Measurements from ENCODE around the gene DRAP1.

Gene DRAP1

DNA sequence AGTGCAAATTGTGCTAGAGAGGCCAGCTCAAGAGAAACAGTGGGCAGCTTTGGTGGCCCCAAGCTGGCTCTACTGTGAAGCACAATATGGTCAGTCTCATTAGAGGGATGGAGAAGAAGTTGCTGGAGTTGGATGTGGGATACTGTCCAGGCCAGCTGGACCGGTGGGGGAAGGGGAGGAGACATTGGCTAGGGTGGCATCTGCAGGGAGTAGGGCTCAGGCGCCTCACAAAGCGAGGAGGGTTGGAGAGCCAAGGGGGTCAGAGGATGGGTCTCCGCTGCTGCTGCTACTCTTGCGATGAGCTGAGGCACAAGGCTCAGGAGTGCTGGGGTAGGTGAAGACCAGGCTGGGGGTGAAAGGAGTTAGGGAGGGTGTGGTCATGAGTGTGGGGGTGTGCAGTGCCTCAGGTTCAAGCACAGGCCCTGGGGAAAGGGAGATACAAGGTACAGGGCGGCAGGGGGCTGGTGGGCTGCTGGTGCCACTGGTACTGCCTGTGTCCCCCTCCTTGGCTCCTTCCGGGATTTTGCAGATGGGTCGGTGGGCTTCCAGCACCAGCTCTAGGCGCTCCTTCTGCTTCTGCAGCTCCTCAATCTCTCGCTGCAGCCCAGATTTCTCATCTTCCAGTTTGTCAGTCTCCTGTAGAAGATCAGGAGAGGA lies 26.4 kb upstream of the DRAP1 start:
- peaks cover 66% of the 10 kb centered on the region for H3K36me3 Mint-ChIP-seq (ENCODE audit: low read depth)
- DNase-seq, result no peak
- peaks cover 75% of the 10 kb centered on the region for H3K4me1 Mint-ChIP-seq (ENCODE audit: low read depth)
- H3K27ac Mint-ChIP-seq, result peak overlapping the region; percentile 94
- no peaks in the 10 kb centered on the region for H3K9me3 Mint-ChIP-seq
- no peaks in the 10 kb centered on the region for H3K27me3 Mint-ChIP-seq
- H3K4me3 Mint-ChIP-seq, result peak overlapping the region; percentile 100

DNA sequence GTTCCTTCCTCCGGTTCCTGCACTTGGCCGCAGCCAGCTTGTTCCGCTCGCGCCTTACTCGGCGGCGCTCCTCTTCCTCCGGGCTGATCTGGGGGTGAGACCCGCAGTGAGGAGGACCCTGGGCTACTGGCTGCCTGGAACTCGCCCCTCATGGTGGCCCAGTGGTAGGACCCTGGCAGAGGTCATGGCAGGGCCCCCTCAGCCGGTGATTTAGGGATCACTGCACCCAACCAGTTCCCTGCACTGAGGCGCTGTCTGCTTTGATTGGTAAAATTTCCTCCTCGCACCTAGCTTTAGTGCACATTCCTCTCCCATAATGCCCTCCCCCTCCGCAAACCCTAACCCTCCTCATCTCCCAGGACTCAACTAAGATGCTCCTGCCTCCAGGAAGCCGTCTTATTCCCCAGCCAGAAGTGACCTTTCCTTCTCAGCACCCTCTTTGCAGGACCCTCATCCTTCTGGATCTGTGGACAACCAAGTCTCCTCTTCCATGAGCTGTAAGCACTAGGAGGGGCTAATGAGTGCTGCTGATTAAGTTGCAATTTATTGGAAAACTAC lies 25.1 kb upstream of the DRAP1 start:
- H3K36me3 Mint-ChIP-seq (ENCODE audit: low read depth), result peaks cover 71% of the 10 kb centered on the region
- peak overlapping the region; percentile 100 for H3K4me3 Mint-ChIP-seq
- DNase-seq, result peak; percentile 55
- H3K27me3 Mint-ChIP-seq, result no peaks in the 10 kb centered on the region
- H3K9me3 Mint-ChIP-seq, result no peaks in the 10 kb centered on the region
- H3K27ac Mint-ChIP-seq, result peak overlapping the region; percentile 94
- peaks cover 73% of the 10 kb centered on the region for H3K4me1 Mint-ChIP-seq (ENCODE audit: low read depth)

DNA sequence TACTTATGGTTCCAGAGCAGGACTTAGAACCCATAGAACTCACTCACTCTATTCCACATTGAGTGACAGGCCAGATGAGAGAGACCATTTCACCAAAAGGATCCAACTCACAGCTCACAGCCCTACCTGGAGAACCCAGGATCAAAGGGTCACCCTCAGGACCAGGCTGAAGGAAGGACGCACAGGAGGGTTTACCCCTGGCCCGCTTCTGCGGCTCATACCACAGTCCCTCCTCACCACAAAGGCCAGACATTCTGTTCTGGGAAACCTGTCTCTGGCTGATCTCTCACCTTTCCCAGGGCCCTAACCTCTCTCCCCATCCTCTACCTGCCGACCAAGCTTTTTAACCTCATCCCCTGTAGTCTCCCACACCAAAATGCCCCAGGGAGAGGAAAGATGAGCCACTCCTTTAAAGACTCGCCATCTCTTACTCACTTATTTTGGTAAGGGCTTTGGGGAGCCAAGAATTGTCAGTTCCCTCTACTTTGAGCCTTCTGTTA lies 23.7 kb upstream of the DRAP1 start:
- Mint-ChIP-seq H3K36me3 (ENCODE audit: low read depth) (peaks cover 73% of the 10 kb centered on the region), H3K9me3 (no peaks in the 10 kb centered on the region), H3K4me3 (peak overlapping the region; percentile 28), H3K4me1 (ENCODE audit: low read depth) (peaks cover 61% of the 10 kb centered on the region), H3K27me3 (no peaks in the 10 kb centered on the region), H3K27ac (peak overlapping the region; percentile 90)
- no peak for DNase-seq

DNA sequence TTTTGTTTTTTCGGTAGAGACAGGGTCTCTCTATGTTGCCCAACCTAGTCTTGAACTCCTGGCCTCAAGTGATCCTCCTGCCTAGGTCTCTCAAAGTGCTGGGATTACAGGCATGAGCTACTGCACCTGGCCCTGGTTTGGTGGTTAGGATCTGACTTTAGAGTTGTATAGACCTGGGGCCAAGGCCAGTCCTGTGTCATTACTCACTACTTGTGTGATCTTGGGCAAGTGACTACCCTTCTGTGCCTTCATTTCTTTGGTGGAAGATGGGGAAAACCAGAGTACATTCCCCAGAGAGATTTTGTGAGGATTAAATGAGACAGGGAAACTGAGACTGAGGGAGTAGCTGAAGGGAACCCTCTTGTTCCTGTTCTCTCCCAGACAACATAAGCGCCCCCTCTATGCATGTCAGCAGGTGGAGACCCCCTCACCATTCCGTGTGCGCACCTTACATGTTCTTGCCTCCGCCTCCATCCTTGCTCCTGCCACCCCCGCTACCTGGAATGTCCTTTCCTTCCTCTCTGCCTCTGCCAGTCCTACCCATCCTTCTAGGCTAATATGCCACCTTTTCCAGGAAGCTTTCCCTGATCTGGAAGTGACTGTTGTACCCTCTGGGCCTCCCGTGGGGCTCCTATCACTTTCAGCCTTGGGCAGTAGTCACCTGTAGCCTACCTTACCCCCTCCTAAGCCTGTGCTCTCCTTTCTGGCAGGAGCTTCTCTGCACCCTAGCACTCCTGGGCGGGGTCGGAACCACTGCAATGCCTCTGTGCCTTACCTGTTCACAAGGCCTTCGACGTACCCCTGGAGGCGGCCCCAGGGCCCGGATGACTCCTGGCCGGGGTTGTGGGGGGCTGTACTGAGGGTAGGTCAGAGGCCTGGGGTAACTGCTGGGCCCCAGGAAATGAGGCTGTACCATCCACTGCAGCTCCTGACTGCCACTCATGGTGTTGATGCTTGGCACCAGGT lies 22.9 kb upstream of the DRAP1 start:
- Mint-ChIP-seq H3K9me3 (no peaks in the 10 kb centered on the region), H3K36me3 (ENCODE audit: low read depth) (peaks cover 71% of the 10 kb centered on the region), H3K27ac (peak overlapping the region; percentile 90), H3K27me3 (no peaks in the 10 kb centered on the region), H3K4me3 (peak overlapping the region; percentile 85), H3K4me1 (ENCODE audit: low read depth) (peaks cover 68% of the 10 kb centered on the region)
- DNase-seq, result no peak

DNA sequence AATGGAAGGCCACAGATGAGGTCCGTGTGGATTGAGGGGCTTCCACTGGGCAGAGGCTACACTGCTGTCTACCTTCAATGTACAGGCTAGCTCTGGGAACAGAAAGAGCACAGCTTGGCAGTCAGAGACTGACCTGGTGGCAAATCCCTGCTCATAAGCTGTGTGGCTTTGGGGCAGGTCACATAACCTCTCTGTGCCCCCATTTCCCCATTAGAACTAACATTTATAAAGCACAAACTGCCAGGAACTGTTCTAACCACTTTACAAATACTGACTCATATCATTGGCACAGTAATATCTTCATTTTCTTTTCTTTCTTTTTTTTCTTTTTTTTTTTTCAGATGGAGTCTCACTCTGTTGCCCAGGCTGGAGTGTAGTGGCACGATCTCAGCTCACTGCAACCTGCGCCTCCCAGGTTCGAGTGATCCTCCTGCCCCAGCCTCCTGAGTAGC lies 22.2 kb upstream of the DRAP1 start:
- DNase-seq, result no peak
- Mint-ChIP-seq H3K36me3 (ENCODE audit: low read depth) (peaks cover 64% of the 10 kb centered on the region), H3K4me3 (peak overlapping the region; percentile 85), H3K27ac (peak overlapping the region; percentile 90), H3K9me3 (no peaks in the 10 kb centered on the region), H3K27me3 (no peaks in the 10 kb centered on the region), H3K4me1 (ENCODE audit: low read depth) (peaks cover 70% of the 10 kb centered on the region)

DNA sequence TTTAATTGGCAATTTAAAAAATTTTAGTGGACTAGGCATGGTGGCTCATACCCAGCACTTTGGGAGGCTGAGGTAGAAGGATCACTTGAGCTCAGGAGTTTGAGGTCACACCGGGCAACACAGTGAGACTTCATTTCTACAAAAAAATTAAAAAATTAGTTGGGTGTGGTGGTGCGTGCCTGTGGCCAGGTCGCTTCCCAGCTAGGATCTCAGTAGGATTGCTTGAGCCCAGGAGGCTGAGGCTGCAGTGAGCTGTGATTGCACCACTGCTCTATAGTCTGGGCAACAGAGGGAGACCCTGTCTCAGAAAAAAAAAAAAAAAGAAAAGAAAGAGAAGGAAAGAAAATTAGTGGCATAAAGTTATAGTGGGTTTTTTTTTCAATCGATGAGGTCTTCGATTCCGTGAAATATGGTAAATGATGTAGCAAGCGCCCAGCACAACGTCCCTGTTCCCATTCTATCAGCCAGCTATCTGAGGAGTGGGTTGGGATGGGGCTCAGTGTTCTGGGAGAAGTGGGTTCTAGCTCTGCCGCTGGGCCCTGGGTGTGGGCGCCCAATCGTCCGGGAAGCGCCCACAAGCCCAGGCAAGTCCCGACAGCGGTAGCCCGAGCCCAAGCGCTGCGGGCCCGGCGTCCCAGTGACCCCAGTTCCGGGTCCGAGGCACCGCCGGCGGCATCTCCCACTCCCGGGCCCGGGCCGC lies 20.4 kb upstream of the DRAP1 start:
- Mint-ChIP-seq H3K27ac (peak overlapping the region; percentile 91), H3K4me1 (ENCODE audit: low read depth) (peaks cover 56% of the 10 kb centered on the region), H3K4me3 (peak overlapping the region; percentile 85), H3K9me3 (no peaks in the 10 kb centered on the region), H3K27me3 (no peaks in the 10 kb centered on the region), H3K36me3 (ENCODE audit: low read depth) (peaks cover 47% of the 10 kb centered on the region)
- no peak for DNase-seq

DNA sequence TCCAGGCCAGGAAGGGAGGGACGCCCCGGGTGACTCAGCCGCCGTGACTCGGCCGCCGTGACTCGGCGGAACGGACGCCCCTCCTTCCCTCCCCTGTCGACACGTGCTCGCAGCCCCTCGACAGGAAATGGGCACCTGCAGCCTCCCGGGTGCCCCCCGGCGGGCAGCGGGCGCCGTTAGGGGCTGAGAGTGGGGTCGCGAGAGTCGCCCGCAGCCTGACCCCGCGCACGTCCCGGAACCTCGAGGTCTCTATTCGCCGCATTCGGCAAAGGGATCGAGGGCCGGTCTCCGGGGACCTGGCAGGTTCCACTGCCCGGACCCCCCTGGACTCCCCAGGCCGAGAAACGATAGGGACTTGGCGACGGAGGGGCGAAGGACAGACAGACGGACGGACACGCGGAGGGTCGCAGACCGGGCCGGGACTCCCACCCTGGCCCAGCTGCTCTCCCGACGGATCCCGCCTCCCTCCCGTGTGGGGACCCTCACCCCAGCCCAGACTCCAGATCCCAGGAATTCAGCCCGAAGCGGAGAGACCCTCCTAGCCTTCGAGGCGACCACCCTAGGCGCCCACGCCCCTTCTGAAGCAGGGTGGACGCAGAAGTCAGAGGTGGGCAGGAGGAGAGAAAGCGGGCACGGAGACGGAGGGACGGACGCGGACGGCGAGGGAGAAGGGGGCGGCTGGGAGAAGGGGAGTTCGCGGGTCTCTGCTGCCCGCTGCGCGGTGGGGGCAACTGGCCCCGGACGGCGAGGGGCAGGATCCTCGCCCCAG lies 19.7 kb upstream of the DRAP1 start:
- Mint-ChIP-seq H3K4me3 (peak overlapping the region; percentile 85), H3K36me3 (ENCODE audit: low read depth) (peaks cover 40% of the 10 kb centered on the region), H3K27ac (peak overlapping the region; percentile 95), H3K9me3 (no peaks in the 10 kb centered on the region), H3K27me3 (no peaks in the 10 kb centered on the region), H3K4me1 (ENCODE audit: low read depth) (peaks cover 50% of the 10 kb centered on the region)
- DNase-seq, result peak; percentile 87

DNA sequence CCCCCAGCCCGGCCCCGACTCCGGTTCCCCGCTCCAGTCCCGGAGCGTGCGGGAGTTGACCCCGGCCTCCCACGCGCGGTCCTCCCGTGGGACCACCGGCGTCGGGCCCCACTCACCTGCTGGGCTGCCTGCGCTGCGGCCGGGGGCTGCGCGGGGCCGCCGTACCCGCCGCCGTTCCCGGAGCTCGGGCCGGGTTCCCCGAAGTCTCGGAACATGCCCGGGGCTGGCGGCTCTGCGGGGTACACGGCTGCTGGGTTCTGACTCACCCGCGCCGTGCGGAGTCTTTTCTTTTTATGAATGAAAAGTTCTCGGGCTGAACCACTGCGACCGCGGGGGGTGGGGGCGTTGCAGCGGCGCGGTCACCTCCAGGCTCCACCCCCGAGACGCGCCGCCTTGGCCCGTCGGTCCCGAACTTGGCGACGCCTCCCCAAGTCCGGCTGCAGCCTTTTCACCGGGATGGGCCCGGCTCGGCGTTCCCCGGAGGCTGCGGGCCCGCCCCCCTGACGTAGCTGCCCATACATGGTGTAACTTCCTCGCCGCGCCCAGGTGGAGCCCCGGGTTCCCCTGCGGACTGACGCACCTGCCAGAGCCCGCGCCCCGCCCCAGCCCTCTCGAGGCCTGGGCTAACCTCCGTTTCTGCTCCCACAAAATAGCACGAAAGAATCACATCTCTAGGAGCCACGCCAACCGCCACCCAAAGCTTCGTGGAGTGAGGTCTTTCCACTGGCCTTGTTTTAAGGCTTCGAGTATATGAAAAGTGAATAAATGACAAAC lies 18.9 kb upstream of the DRAP1 start, which contains the start of gene FOSL1:
Gene FOSL1, minus strand, starts transcription at position 264 of the 774 bp plus-strand sequence. Its CDS starts 49 bp downstream, at position 215.
- H3K27me3 Mint-ChIP-seq, result no peaks in the 10 kb centered on the region
- H3K4me1 Mint-ChIP-seq (ENCODE audit: low read depth), result peaks cover 47% of the 10 kb centered on the region
- peak; percentile 95 for DNase-seq
- H3K36me3 Mint-ChIP-seq (ENCODE audit: low read depth), result peaks cover 37% of the 10 kb centered on the region
- peak within 1 kb of the TSS; percentile 95 for H3K27ac Mint-ChIP-seq
- H3K9me3 Mint-ChIP-seq, result no peaks in the 10 kb centered on the region
- peak within 1 kb of the TSS; percentile 85 for H3K4me3 Mint-ChIP-seq

DNA sequence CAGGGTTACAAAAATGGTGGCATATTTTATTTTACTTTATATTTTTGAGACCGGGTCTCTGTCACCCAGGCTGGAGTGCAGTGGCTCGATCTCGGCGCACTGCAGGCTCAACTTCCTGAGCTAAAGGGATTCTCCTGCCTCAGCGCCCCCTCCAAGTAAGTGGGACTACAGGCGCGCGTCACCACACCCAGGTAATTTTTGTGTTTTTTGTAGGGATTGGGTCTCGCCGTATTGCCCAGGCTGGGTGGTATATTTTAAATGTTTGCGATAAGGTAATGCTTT lies 18.4 kb upstream of the DRAP1 start:
- peaks cover 42% of the 10 kb centered on the region for H3K4me1 Mint-ChIP-seq (ENCODE audit: low read depth)
- DNase-seq, result no peak
- H3K9me3 Mint-ChIP-seq, result no peaks in the 10 kb centered on the region
- peaks cover 31% of the 10 kb centered on the region for H3K36me3 Mint-ChIP-seq (ENCODE audit: low read depth)
- no peaks in the 10 kb centered on the region for H3K27me3 Mint-ChIP-seq
- H3K4me3 Mint-ChIP-seq, result peak overlapping the region; percentile 76
- H3K27ac Mint-ChIP-seq, result peak overlapping the region; percentile 89

DNA sequence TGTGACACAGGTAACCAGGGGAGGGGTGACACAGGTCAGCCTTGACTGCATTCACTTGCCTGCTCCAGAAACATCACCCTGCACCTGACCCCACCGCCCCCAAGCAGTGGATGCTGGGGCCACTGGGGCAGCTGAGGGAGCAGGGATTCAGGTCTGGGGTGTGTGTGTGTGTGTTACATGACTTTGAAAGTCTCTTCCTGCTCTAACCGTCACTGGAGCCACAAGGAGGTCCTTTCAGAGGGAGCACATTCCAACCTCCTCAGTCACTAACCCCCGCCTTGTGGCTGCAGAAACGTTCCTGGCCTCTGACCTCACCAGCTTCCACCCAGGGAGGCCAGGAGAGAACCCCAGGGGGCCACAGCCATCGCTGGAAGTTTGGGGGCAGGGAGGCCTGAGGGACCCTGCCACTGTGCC lies 16.2 kb upstream of the DRAP1 start:
- DNase-seq, result no peak
- Mint-ChIP-seq H3K4me3 (no peak overlapping the region), H3K36me3 (ENCODE audit: low read depth) (peaks cover 12% of the 10 kb centered on the region), H3K9me3 (no peaks in the 10 kb centered on the region), H3K4me1 (ENCODE audit: low read depth) (peaks cover 22% of the 10 kb centered on the region), H3K27ac (no peak overlapping the region), H3K27me3 (no peaks in the 10 kb centered on the region)

DNA sequence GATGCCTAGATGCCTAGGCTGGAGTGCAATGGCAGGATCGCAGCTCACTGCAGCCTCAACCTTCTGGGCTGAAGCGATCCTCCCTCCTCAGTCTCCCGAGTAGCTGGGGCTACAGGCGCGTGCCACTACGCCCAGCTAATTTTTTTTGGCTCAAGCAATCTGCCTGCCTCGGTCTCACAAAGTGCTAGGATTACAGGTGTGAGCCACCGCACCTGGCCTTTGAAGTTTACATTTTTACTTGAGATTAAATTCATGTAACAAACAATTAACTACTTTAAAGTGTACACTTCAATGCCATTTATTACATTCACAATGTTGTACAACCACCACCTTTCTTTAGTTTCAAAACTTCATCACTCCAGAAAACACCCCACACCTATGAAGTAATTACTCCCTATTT lies 15.5 kb upstream of the DRAP1 start:
- no peaks in the 10 kb centered on the region for H3K27me3 Mint-ChIP-seq
- H3K27ac Mint-ChIP-seq, result no peak overlapping the region
- H3K4me3 Mint-ChIP-seq, result no peak overlapping the region
- no peaks in the 10 kb centered on the region for H3K9me3 Mint-ChIP-seq
- DNase-seq, result no peak
- peaks cover 19% of the 10 kb centered on the region for H3K4me1 Mint-ChIP-seq (ENCODE audit: low read depth)
- peaks cover 6% of the 10 kb centered on the region for H3K36me3 Mint-ChIP-seq (ENCODE audit: low read depth)

DNA sequence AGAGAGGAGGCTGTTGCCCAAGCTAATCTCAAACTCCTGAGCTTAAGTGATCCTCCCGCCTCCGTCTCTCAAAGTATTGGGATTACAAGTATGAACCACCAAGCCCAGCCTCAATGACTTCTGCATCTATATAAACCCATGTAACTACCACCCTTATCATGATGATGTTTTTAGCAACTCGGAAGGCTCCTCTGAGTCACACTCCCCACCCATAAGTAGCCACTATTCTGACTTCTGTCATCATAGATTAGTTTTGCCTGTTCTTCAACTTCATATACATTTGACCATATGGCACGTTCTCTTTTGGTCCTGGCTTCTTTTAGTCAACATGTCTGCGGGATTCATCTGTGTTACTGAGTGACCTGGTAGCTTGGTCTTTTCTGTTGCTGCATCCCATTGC lies 12.6 kb upstream of the DRAP1 start:
- Mint-ChIP-seq H3K27ac (no peak overlapping the region), H3K9me3 (no peaks in the 10 kb centered on the region), H3K36me3 (ENCODE audit: low read depth) (no peaks in the 10 kb centered on the region), H3K4me1 (ENCODE audit: low read depth) (peaks cover 16% of the 10 kb centered on the region), H3K4me3 (no peak overlapping the region), H3K27me3 (peaks cover 7% of the 10 kb centered on the region)
- no peak for DNase-seq

DNA sequence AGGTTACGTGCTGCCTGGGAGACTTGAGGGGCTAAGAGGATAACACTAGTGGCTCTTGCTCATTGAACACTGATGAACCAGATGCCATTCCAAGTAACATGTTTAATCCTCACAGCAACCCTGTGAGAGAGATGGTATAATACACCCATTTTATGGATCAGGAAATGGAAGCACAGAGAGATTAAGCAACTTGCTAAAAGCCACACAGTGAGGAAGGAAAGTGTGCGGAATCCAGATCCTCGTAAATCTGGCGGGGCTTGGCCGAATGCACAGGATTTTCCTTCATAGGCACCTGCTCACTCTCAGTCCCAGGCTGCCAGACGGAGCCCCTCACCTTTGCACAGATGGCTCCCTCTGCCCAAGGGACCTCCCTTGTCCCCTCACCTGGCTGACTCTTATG lies 11.3 kb upstream of the DRAP1 start:
- no peak overlapping the region for H3K4me3 Mint-ChIP-seq
- peaks cover 7% of the 10 kb centered on the region for H3K4me1 Mint-ChIP-seq (ENCODE audit: low read depth)
- H3K27me3 Mint-ChIP-seq, result peaks cover 7% of the 10 kb centered on the region
- H3K27ac Mint-ChIP-seq, result no peak overlapping the region
- H3K36me3 Mint-ChIP-seq (ENCODE audit: low read depth), result no peaks in the 10 kb centered on the region
- H3K9me3 Mint-ChIP-seq, result no peaks in the 10 kb centered on the region
- no peak for DNase-seq

All from activated T-cell treated with anti-CD3 and anti-CD28 coated beads, Interleukin-2, amount 50 U/mL, for 24 hours (primary cell).